Omental fat pad (tissue), 4 donors: ENCODE data around the gene GAB2. TPM values are rescaled to one million over a fixed set of nuclear protein-coding genes. Genes with fewer than 3 reads are reported as not detected.

ENCODE experiments used
- ATAC-seq: fragments of 150-250 bp; one replicate; pipeline ENCODE4 v1.9.1; 2016; ENCODE audit warnings: mild to moderate bottlenecking, moderate library complexity; ENCODE audit not compliant: low FRiP score
- DNase-seq: peaks from one replicate; pipeline ENCODE4 v3.0.0-alpha.2; 2019; ENCODE audit warnings: low spot score
- total RNA-seq, 4 donors: library from RNA; depleted of rRNA; stranded (reverse); fragments of >200 nt; gene quantifications; one replicate each; pipeline ENCODE4 v1.1.0, GENCODE V29; 2016
- TF ChIP-seq, protein P1 (sequence below), 3 donors: fragments of 450-650 bp; IDR thresholded peaks; one replicate each; pipeline ENCODE4 v1.5.1; 2016 to 2017; ENCODE audit warnings: antibody characterized with exemption in 3 of 3, mild to moderate bottlenecking in 3 of 3, moderate library complexity in 2 of 3

The GAB2 gene
- total RNA-seq, 4 donors from 2014 or later = 25.3 to 97.7 (median 36.1) TPM

DNA sequence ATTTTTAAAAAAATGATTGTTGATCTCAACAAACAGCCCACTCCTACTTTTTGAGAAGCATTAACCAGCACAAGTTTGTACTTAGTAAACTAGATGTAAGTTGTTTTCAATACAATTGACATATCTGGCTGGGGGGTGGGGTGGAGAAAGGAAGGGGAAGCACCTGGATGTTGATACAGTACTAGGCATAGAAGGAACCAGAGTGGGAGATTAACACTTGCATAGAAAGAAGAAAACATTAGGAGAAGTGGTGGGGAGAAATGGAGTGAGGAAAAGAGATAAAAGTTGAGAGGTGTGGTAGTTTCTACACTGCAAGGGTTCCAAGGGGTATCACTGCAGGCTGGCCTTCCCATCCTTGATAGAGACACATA, 10.6 kb upstream of the GAB2 start:
- ATAC-seq (no peak), DNase-seq (no peak)
- TF ChIP-seq, protein P1, sequence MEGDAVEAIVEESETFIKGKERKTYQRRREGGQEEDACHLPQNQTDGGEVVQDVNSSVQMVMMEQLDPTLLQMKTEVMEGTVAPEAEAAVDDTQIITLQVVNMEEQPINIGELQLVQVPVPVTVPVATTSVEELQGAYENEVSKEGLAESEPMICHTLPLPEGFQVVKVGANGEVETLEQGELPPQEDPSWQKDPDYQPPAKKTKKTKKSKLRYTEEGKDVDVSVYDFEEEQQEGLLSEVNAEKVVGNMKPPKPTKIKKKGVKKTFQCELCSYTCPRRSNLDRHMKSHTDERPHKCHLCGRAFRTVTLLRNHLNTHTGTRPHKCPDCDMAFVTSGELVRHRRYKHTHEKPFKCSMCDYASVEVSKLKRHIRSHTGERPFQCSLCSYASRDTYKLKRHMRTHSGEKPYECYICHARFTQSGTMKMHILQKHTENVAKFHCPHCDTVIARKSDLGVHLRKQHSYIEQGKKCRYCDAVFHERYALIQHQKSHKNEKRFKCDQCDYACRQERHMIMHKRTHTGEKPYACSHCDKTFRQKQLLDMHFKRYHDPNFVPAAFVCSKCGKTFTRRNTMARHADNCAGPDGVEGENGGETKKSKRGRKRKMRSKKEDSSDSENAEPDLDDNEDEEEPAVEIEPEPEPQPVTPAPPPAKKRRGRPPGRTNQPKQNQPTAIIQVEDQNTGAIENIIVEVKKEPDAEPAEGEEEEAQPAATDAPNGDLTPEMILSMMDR (IDR thresholded peaks at IDR 0.05) = no peak

DNA sequence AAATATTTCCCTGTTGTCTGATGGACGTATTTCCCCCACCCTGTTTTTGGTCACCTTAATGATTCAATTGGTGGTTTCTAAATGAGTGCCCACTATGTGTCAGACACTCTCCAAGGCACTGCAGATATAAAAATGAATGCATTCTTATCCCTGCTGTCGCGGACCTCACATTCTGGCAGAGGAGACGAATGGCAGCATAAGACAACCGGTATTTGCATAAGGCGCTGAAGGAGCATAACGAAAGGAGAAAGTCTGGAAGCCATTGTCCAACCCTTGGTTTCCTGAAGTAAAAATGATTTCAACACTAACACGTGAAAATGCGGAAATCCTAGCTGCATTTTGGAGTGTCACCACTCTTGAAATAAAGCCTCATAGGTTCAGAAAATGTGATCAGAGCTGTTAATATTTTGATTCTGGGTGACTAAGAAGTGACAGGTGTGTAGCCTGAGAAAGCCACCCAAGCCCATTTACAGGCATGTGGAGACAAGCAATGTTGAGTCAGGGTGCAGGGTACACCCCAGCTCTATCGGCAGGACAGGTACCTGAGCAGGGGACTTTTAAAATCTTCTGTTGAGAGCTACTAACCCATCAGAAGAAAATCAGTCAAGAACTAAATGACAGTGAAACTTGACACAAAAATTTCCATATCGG, 10.1 kb upstream of the GAB2 start:
- TF ChIP-seq, protein P1 (IDR thresholded peaks at IDR 0.05) = no peak
- ATAC-seq (no peak), DNase-seq (no peak)

DNA sequence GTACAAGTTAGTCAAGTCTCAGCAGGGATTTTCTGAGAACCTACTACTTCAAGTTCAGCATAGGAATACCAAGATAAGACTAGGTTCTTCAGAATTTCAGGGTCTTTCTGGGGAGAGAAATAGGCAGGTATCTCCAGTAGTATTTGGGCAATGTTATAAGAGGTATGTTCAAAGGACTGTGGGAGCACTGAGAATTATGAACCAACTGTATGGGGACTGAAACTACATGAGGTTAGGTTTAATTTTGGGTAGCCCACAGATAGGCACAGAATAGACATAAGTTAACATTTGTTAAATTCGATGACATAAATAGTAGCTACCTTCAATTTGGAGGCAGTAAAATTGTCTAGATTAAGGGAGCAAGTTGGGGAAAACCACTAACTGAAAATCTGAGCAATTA, 9.2 kb upstream of the GAB2 start:
- ATAC-seq (no peak), DNase-seq (no peak)
- TF ChIP-seq, protein P1 (IDR thresholded peaks at IDR 0.05) = no peak

DNA sequence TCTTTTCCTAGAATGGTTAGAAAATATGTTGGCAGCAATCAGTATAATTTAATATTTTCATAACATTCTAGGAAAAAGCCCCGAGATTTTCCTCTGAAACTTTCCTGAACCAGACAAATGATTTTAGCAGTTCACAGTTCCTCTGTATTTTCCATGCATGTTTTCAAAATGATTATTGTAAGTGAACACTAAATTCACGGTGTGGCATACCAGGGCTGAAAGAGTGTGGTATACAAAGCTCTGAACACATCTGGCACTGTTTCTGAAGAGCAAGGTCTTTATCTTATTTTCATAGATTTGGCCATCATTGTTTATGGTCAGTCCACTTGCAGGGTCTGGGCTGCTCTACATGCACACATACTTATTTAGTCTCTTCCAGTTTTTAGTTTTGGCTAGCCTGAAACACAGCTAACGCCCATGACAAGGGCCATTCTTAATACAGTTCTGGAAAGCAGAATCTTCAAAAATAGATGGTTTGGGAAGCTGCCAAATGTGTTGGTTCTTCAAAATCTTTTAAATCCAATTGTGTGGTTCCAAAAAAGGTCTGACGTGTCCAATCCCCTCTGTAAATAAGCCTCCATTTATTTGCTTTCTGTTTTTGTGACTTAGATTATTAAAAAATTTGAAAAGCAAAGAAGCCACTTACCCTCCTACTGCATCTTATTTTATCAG, 7.9 kb upstream of the GAB2 start:
- TF ChIP-seq, protein P1 (IDR thresholded peaks at IDR 0.05) = no peak
- DNase-seq = no peak
- no peak for ATAC-seq

DNA sequence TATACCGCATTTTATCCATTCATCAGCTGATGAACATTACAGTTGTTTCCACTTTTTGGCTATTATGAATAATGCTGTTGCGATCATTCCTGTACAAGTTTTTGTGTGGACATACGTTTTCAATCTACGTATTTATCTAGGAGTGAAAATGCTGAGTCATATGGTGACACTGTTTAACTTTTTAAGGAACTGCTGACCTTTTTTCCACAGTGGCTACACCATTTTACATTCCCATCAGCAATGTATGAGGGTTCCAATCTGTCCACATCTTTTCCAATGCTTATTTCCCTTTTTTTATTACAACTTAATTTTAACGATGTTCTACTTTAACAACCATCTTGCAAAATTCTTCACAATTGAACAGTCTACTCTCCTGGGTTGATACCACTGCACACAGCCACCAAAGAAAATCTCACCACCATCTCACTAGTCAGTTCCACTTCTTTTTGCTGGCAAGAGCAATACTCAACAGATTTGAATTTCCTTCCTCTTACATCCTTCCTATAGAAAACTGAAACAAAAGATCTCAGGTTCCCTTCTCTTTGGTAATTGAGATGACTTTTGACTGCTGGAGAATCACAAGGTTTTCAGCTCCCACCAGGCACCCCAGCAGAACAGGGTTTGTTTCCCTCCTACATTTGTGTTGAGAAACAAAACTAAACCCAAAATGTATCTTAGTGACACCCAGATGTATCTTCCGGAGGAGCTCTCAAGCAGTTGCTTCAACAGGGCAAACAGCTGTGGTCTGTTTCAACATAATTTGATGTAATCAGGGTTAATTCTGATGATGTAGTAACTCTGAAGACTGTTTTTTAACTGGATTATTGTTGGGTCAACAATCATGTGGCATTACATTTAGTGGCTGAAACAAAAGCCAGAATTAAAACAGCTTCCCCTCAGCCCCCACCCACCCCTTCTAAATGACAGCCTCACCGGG, 7.0 kb upstream of the GAB2 start:
- DNase-seq = no peak
- no peak for ATAC-seq

DNA sequence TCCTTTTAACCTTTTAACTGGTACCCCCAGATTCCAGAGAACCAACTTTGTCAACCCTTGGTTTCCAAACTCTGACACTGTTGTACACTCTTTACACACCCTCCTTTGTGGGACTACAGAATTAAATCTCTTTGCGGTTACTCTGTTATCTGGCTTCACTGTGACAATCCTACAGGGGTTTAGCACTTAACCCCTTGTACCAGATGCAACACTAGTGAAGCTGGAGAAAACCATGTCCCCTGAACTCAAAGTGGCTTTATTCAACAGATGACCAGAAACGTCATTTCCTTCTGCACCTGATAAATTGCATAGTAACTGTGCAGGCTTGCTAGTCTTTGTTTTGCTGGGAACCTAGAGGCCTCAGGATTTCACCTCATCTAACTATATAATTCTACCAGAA, 5.6 kb upstream of the GAB2 start:
- TF ChIP-seq, protein P1 (IDR thresholded peaks at IDR 0.05) = no peak
- DNase-seq = no peak
- ATAC-seq = no peak

More for the DNA sequence above, 7.0 kb upstream of the GAB2 start:
- TF ChIP-seq, protein P1 (IDR thresholded peaks at IDR 0.05) = no peak
